Body of pancreas (tissue), 4 donors: ENCODE results near the gene CHST8.

ENCODE experiments used
- POLR2A ChIP-seq, 3 donors: fragments of 450-650 bp; IDR thresholded peaks; one replicate each; pipeline ENCODE4 v1.6.1; 2016; ENCODE audit warnings: antibody characterized with exemption in 3 of 3, mild to moderate bottlenecking in 2 of 3
- TF ChIP-seq, protein P1 (sequence below), 7 experiments: fragments of 450-650 bp in 4 of 7; fragments of 200-600 bp in 3 of 7; sonication (generic) in 3 of 7; IDR thresholded peaks; one replicate each; pipeline ENCODE4 v1.5.1; 2016 to 2019; ENCODE audit warnings: antibody characterized with exemption in 7 of 7

DNA sequence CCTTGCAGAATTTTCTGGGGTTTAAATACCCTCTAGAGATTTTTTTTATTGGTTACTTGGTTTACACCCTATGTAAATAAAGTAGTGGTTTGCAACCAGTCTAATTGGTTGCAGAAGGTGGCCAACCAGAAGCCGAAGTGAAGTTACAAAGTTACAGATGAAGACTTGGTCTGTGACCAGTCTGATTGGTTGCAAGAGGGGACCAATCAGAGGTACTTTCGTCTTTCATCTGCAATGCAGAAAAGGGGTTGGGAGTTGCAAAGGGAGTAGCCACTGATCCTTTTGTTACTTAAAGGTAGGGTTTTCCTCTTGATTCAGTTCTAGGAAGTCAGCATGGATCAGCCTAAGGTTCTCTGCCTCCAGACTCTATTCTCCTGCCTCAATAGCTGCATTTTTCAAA is 48.8 kb upstream of the CHST8 start:
- TF ChIP-seq, protein P1, sequence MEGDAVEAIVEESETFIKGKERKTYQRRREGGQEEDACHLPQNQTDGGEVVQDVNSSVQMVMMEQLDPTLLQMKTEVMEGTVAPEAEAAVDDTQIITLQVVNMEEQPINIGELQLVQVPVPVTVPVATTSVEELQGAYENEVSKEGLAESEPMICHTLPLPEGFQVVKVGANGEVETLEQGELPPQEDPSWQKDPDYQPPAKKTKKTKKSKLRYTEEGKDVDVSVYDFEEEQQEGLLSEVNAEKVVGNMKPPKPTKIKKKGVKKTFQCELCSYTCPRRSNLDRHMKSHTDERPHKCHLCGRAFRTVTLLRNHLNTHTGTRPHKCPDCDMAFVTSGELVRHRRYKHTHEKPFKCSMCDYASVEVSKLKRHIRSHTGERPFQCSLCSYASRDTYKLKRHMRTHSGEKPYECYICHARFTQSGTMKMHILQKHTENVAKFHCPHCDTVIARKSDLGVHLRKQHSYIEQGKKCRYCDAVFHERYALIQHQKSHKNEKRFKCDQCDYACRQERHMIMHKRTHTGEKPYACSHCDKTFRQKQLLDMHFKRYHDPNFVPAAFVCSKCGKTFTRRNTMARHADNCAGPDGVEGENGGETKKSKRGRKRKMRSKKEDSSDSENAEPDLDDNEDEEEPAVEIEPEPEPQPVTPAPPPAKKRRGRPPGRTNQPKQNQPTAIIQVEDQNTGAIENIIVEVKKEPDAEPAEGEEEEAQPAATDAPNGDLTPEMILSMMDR (IDR thresholded peaks at IDR 0.05), result no peak
- TF ChIP-seq POLR2A (IDR thresholded peaks at IDR 0.05), result no peak
